HUES48 (cell line): Measurements from ENCODE around the gene SPTBN2.

Experiments used
- H3K27ac ChIP-seq: one replicate; pipeline ENCODE4 v1.7.0; 2013; ENCODE audit warnings: low read depth, low read length, inconsistent platforms
- H3K27me3 ChIP-seq: 2 replicates; pipeline ENCODE4 v1.6.1; 2013; ENCODE audit warnings: mild to moderate bottlenecking, low read length; ENCODE audit not compliant: control insufficient read depth, insufficient read depth
- H3K36me3 ChIP-seq: 2 replicates; pipeline ENCODE4 v1.6.1; 2013; ENCODE audit warnings: low read length; ENCODE audit not compliant: control insufficient read depth, insufficient read depth
- H3K4me1 ChIP-seq: 2 replicates; pipeline ENCODE4 v1.6.1; 2013; ENCODE audit warnings: mild to moderate bottlenecking, low read length; ENCODE audit not compliant: control insufficient read depth, insufficient read depth
- H3K4me3 ChIP-seq: 2 replicates; pipeline ENCODE4 v1.5.1; 2013; ENCODE audit warnings: mild to moderate bottlenecking, low read depth, low read length
- H3K9ac ChIP-seq: 2 replicates; pipeline ENCODE4 v1.6.1; 2013; ENCODE audit warnings: mild to moderate bottlenecking, low read depth, low read length, moderate library complexity
- H3K9me3 ChIP-seq: 2 replicates; pipeline ENCODE4 v1.6.1; 2013; ENCODE audit warnings: low read length; ENCODE audit not compliant: control insufficient read depth, insufficient read depth

Gene SPTBN2

GRCh38 chr11:66728693-66729385 lies at the start of gene SPTBN2:
Gene SPTBN2, minus strand, starts transcription at chr11:66729216. Its CDS starts 7,976 bp downstream, at chr11:66721240.
- Histone ChIP-seq H3K9ac (no peak within 1 kb of the TSS; the same call in 1 of the 2 replicates), H3K4me1 (peaks cover 28% of the 10 kb centered on the region), H3K27ac (peak within 1 kb of the TSS; percentile 46), H3K9me3 (no peaks in the 10 kb centered on the region), H3K27me3 (peaks cover 39% of the 10 kb centered on the region), H3K36me3 (no peaks in the 10 kb centered on the region), H3K4me3 (peak within 1 kb of the TSS; percentile 74)

- Histone ChIP-seq H3K4me3 (no peak overlapping the region), H3K27ac (no peak overlapping the region), H3K9me3 (no peaks in the 10 kb centered on the region), H3K27me3 (no peaks in the 10 kb centered on the region), H3K36me3 (peaks cover 13% of the 10 kb centered on the region), H3K9ac (no peak overlapping the region), H3K4me1 (no peaks in the 10 kb centered on the region)
Measured at GRCh38 chr11:66768818-66769217, 39.8 kb upstream of the SPTBN2 start.

GRCh38 chr11:66768088-66768521 lies 39.1 kb upstream of the SPTBN2 start:
- H3K36me3 ChIP-seq, result peaks cover 17% of the 10 kb centered on the region

GRCh38 chr11:66767666-66768065 lies 38.6 kb upstream of the SPTBN2 start:
- H3K9ac ChIP-seq, result no peak overlapping the region
- no peak overlapping the region for H3K4me3 ChIP-seq
- H3K27me3 ChIP-seq, result no peaks in the 10 kb centered on the region
- no peaks in the 10 kb centered on the region for H3K9me3 ChIP-seq
- H3K4me1 ChIP-seq, result no peaks in the 10 kb centered on the region
- H3K27ac ChIP-seq, result no peak overlapping the region
- peaks cover 22% of the 10 kb centered on the region for H3K36me3 ChIP-seq

More at GRCh38 chr11:66768088-66768521, 39.1 kb upstream of the SPTBN2 start:
- H3K9me3 ChIP-seq, result no peaks in the 10 kb centered on the region
- H3K4me3 ChIP-seq, result no peak overlapping the region
- H3K27ac ChIP-seq, result no peak overlapping the region
- no peaks in the 10 kb centered on the region for H3K27me3 ChIP-seq
- H3K9ac ChIP-seq, result no peak overlapping the region
- no peaks in the 10 kb centered on the region for H3K4me1 ChIP-seq

- no peaks in the 10 kb centered on the region for H3K9me3 ChIP-seq
- H3K4me3 ChIP-seq, result no peak overlapping the region
- H3K4me1 ChIP-seq, result no peaks in the 10 kb centered on the region
- H3K36me3 ChIP-seq, result peaks cover 25% of the 10 kb centered on the region
- no peak overlapping the region for H3K9ac ChIP-seq
- no peaks in the 10 kb centered on the region for H3K27me3 ChIP-seq
- H3K27ac ChIP-seq, result no peak overlapping the region
Measured at GRCh38 chr11:66766681-66767080, 37.7 kb upstream of the SPTBN2 start.

- Histone ChIP-seq H3K27me3 (no peaks in the 10 kb centered on the region), H3K9me3 (no peaks in the 10 kb centered on the region), H3K4me1 (no peaks in the 10 kb centered on the region), H3K4me3 (no peak overlapping the region), H3K27ac (no peak overlapping the region), H3K36me3 (peaks cover 42% of the 10 kb centered on the region), H3K9ac (no peak overlapping the region)
Measured at GRCh38 chr11:66762088-66762487, 33.1 kb upstream of the SPTBN2 start.

GRCh38 chr11:66752148-66752547 lies 23.1 kb upstream of the SPTBN2 start:
- Histone ChIP-seq H3K27me3 (no peaks in the 10 kb centered on the region), H3K9ac (no peak overlapping the region), H3K4me3 (no peak overlapping the region), H3K36me3 (0 out of 2 replicates have a peak, but pooled peaks cover 9% of the 10 kb centered on the region), H3K4me1 (no peaks in the 10 kb centered on the region), H3K9me3 (no peaks in the 10 kb centered on the region), H3K27ac (no peak overlapping the region)

GRCh38 chr11:66749091-66749490 lies 20.1 kb upstream of the SPTBN2 start:
- Histone ChIP-seq H3K36me3 (no peaks in the 10 kb centered on the region), H3K9ac (no peak overlapping the region), H3K27me3 (no peaks in the 10 kb centered on the region), H3K4me1 (no peaks in the 10 kb centered on the region), H3K27ac (no peak overlapping the region), H3K9me3 (no peaks in the 10 kb centered on the region), H3K4me3 (no peak overlapping the region)

- no peak overlapping the region for H3K27ac ChIP-seq
- H3K9ac ChIP-seq, result no peak overlapping the region
- no peaks in the 10 kb centered on the region for H3K9me3 ChIP-seq
- no peaks in the 10 kb centered on the region for H3K36me3 ChIP-seq
- no peak overlapping the region for H3K4me3 ChIP-seq
- no peaks in the 10 kb centered on the region for H3K4me1 ChIP-seq
- H3K27me3 ChIP-seq, result no peaks in the 10 kb centered on the region
Measured at GRCh38 chr11:66747480-66747879, 18.5 kb upstream of the SPTBN2 start.

GRCh38 chr11:66745356-66746235 lies 16.6 kb upstream of the SPTBN2 start:
- Histone ChIP-seq H3K9ac (no peak overlapping the region), H3K27ac (no peak overlapping the region)

More at GRCh38 chr11:66745356-66746235, 16.6 kb upstream of the SPTBN2 start:
- H3K4me3 ChIP-seq, result peak overlapping the region; percentile 98
- no peaks in the 10 kb centered on the region for H3K27me3 ChIP-seq
- no peaks in the 10 kb centered on the region for H3K36me3 ChIP-seq
- no peaks in the 10 kb centered on the region for H3K9me3 ChIP-seq
- H3K4me1 ChIP-seq, result no peaks in the 10 kb centered on the region
